ENCODE measurements around the gene EPC1.
"Not testable (repeated sequence)": the region's sequence is repeated elsewhere in the genome, so short reads cannot be mapped to it uniquely, and the experiment has no call there.

EPC1 gene

GRCh38 chr10:32371101-32371500 lies 24.1 kb upstream of the EPC1 start:
- DNase-seq (ENCODE audit: low spot score): no peak

GRCh38 chr10:32367793-32368453 lies 21.0 kb upstream of the EPC1 start:
- peak; percentile 81 for DNase-seq (ENCODE audit: low spot score)

- no peak for DNase-seq (ENCODE audit: low spot score)
These were observed 19.6 kb upstream of the EPC1 start for GRCh38 chr10:32366588-32366987.

GRCh38 chr10:32366111-32366510 lies 19.2 kb upstream of the EPC1 start:
- no peak for DNase-seq (ENCODE audit: low spot score)

- DNase-seq (ENCODE audit: low spot score): not testable (repeated sequence)
These were observed 18.4 kb upstream of the EPC1 start for GRCh38 chr10:32365404-32365803.

- no peak for DNase-seq (ENCODE audit: low spot score)
These were observed 15.6 kb upstream of the EPC1 start for GRCh38 chr10:32362571-32362970.

GRCh38 chr10:32360884-32361283 lies 13.9 kb upstream of the EPC1 start:
- DNase-seq (ENCODE audit: low spot score): no peak

GRCh38 chr10:32360241-32360640 lies 13.3 kb upstream of the EPC1 start:
- no peak for DNase-seq (ENCODE audit: low spot score)

- DNase-seq (ENCODE audit: low spot score): no peak
These were observed 10.2 kb upstream of the EPC1 start for GRCh38 chr10:32357056-32357735.

GRCh38 chr10:32354690-32355089 lies 7.7 kb upstream of the EPC1 start:
- not testable (repeated sequence) for DNase-seq (ENCODE audit: low spot score)

- no peak for DNase-seq (ENCODE audit: low spot score)
These were observed 3.9 kb upstream of the EPC1 start for GRCh38 chr10:32350811-32351350.

- no peak for DNase-seq (ENCODE audit: low spot score)
These were observed 3.2 kb upstream of the EPC1 start for GRCh38 chr10:32349968-32350738.

- no peak for DNase-seq (ENCODE audit: low spot score)
These were observed 2.2 kb upstream of the EPC1 start for GRCh38 chr10:32349199-32349585.

- no peak for DNase-seq (ENCODE audit: low spot score)
These were observed 1.6 kb upstream of the EPC1 start for GRCh38 chr10:32348297-32349198.

GRCh38 chr10:32347363-32348022 lies 535 bp upstream of the EPC1 start:
- DNase-seq (ENCODE audit: low spot score): no peak

GRCh38 chr10:32346134-32346550 lies 816 bp downstream of the EPC1 start:
- DNase-seq (ENCODE audit: low spot score): peak; percentile 96

GRCh38 chr10:32341596-32341995 lies 5.4 kb downstream of the EPC1 start:
- no peak for DNase-seq (ENCODE audit: low spot score)

GRCh38 chr10:32340596-32341180 lies 6.3 kb downstream of the EPC1 start:
- no peak for DNase-seq (ENCODE audit: low spot score)

GRCh38 chr10:32338262-32338661 lies 8.7 kb downstream of the EPC1 start:
- DNase-seq (ENCODE audit: low spot score): no peak

GRCh38 chr10:32337350-32337749 lies 9.6 kb downstream of the EPC1 start:
- DNase-seq (ENCODE audit: low spot score): no peak

GRCh38 chr10:32333849-32334248 lies 13.1 kb downstream of the EPC1 start:
- DNase-seq (ENCODE audit: low spot score): no peak
